ENCODE measurements around the gene TMCO2. TPM values are rescaled to one million over a fixed set of nuclear protein-coding genes. Genes with fewer than 3 reads are reported as not detected.

The TMCO2 gene
- not detected in 2 replicates for total RNA-seq

DNA sequence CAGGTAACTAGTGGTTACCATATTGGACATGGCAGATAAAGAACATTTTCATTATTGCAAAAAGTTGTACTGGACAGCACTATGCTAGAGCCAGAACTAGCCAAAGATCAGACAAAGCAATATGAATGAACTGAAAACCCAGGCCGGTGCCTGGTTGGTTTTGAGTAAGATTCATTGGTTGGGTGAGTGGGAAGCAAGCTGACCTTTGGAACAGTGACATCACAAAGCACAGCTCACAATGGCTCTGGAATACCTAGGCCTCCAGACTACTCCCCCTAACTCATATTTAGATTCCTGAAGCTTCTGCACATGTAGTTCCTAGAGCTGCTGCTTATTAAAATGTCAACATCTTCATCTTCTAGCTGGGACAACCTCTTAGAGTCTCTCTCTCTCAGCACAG lies at the start of gene TMCO2:
Gene TMCO2 (plus strand): TSS at position 283 of the 400 bp plus-strand sequence. CDS start 57 bp downstream, at position 340.

DNA sequence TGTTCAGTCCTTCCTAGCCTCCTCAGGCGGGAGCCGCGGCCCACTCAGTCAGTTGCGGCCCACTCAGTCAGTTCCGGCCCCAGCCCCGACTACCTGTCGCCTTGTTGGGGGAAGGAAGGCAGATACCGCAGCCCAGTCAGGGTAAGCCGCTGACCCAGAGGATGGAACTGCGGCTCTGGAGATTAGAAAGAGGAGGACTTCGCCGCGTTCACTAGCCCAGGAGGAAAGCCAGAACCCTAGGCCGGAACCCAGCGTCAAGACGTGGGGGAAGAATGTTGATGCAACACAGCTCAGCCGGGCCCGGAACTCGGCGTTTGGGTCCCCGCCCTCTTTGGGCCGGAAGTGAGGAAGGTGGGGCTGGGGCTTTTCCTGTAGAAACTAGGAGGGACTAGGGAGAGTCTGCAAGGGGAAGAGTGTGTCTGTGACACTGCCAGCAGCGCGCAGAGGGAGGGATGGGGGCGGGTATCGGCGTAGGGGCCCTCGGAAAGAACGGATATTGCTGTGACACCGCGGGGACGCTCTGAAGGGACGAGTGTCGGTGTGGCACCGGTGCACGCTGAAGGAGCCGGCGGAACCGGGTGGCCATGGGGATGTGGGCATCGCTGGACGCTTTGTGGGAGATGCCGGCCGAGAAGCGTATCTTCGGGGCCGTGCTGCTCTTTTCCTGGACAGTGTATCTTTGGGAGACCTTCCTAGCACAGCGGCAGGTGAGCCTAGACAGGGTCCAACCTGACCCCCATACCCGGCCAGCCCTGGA lies 10.1 kb downstream of the TMCO2 start, which contains the start of gene ZMPSTE24:
Gene ZMPSTE24 (plus strand): TSS at position 549 of the 757 bp plus-strand sequence. CDS start 36 bp downstream, at position 585.

Other genes with a start within 250 kb of the TMCO2 start
- gene CAP1, start 207.2 kb upstream of the TMCO2 start, total RNA-seq: 218 and 480 TPM in 2 replicates
- 69.8 and 81.6 TPM in 2 replicates for gene PPT1, start 150.7 kb upstream of the TMCO2 start, total RNA-seq
- gene RLF, start 86.5 kb upstream of the TMCO2 start, total RNA-seq: 12.3 and 28.9 TPM in 2 replicates
- 35.9 and 41.8 TPM in 2 replicates for gene ZMPSTE24, start 10.3 kb downstream of the TMCO2 start, total RNA-seq
- 3.4 and 10.5 TPM in 2 replicates for gene COL9A2, start 69.3 kb downstream of the TMCO2 start, total RNA-seq
- 21.3 and 22.0 TPM in 2 replicates for gene SMAP2, start 125.8 kb downstream of the TMCO2 start, total RNA-seq
- 0.32 and 4.5 TPM in 2 replicates for gene ZFP69B, start 202.5 kb downstream of the TMCO2 start, total RNA-seq
- 3.0 TPM in 2 replicates for gene ZFP69, start 229.4 kb downstream of the TMCO2 start, total RNA-seq